K562 (cell line): ENCODE measurements around the gene SLC39A11. TPM values are rescaled to one million over a fixed set of nuclear protein-coding genes. Genes with fewer than 3 reads are reported as not detected.

Experiments
- CREB3 ChIP-seq: fragments of 450-650 bp; conservative IDR thresholded peaks from 2 replicates; pipeline ENCODE4 v1.6.1; 2016; ENCODE audit warnings: missing genetic modification characterization, low read depth, mild to moderate bottlenecking, missing compliant biosample characterization, moderate library complexity
- MBD1 ChIP-seq: fragments of 250-450 bp; sonication (Bioruptor Pico); IDR thresholded peaks from 2 replicates; pipeline ENCODE4 v1.8.0; 2022; ENCODE audit warnings: inconsistent platforms
- MTF1 ChIP-seq: fragments of 250-450 bp; sonication (Bioruptor Pico); IDR thresholded peaks from 2 replicates; pipeline ENCODE4 v1.9.0; 2021; ENCODE audit warnings: moderate library complexity, mild to moderate bottlenecking, inconsistent platforms, borderline replicate concordance
- PTRF ChIP-seq: fragments of 450-650 bp; IDR thresholded peaks from 2 replicates; pipeline ENCODE4 v1.6.1; 2016; ENCODE audit warnings: mild to moderate bottlenecking, missing genetic modification characterization, missing compliant biosample characterization
- RREB1 ChIP-seq: fragments of 250-450 bp; sonication (Bioruptor Pico); IDR thresholded peaks from 2 replicates; pipeline ENCODE4 v1.4.0; 2020
- SNAPC5 ChIP-seq: fragments of 250-450 bp; sonication (Bioruptor Pico); IDR thresholded peaks from 2 replicates; pipeline ENCODE4 v1.8.0; 2021; ENCODE audit warnings: moderate library complexity, mild to moderate bottlenecking, inconsistent platforms
- STAT5B ChIP-seq: fragments of 250-450 bp; sonication (Bioruptor Pico); IDR thresholded peaks from 2 replicates; pipeline ENCODE4 v1.8.0; 2021; ENCODE audit warnings: mild to moderate bottlenecking, inconsistent platforms
- TCF15 ChIP-seq: fragments of 250-450 bp; sonication (Bioruptor Pico); IDR thresholded peaks from 2 replicates; pipeline ENCODE4 v1.8.0; 2022; ENCODE audit warnings: moderate library complexity, mild to moderate bottlenecking, inconsistent platforms
- TEAD1 ChIP-seq, 2 experiments: fragments of 450-650 bp in 1 of 2; sonication (generic) in 1 of 2; formaldehyde crosslinking; IDR thresholded peaks; 2 replicates each; pipeline versions ENCODE4 v1.4.0 to v1.8.0; 2020 to 2022; ENCODE audit warnings: mild to moderate bottlenecking in 2 of 2, missing genetic modification reagents in 1 of 2
- ZBTB9 ChIP-seq: fragments of 450-650 bp; formaldehyde crosslinking; IDR thresholded peaks from 2 replicates; pipeline ENCODE4 v1.4.0; 2020; ENCODE audit warnings: mild to moderate bottlenecking, moderate library complexity
- ZNF239 ChIP-seq: fragments of 250-450 bp; sonication (Bioruptor Pico); IDR thresholded peaks from 2 replicates; pipeline ENCODE4 v1.4.0; 2020; ENCODE audit warnings: mild to moderate bottlenecking
- ZNF354B ChIP-seq: fragments of 250-450 bp; sonication (Bioruptor Pico); IDR thresholded peaks from 2 replicates; pipeline ENCODE4 v1.4.0; 2020
- ZNF395 ChIP-seq: fragments of 200-800 bp; sonication (Bioruptor generic); IDR thresholded peaks from 2 replicates; pipeline ENCODE4 v1.6.1; 2017; ENCODE audit warnings: missing genetic modification characterization, missing compliant biosample characterization
- ZNF445 ChIP-seq: fragments of 250-450 bp; sonication (Bioruptor Pico); IDR thresholded peaks from 2 replicates; pipeline ENCODE4 v1.4.0; 2020; ENCODE audit warnings: low read depth, mild to moderate bottlenecking, moderate library complexity
- polyA plus RNA-seq, 8 experiments: library from polyadenylated mRNA; depleted of rRNA in 4 of 8; stranded (reverse) in 5 of 8; unstranded in 3 of 8; fragments of >200 nt; fragmentation: Nextera tagmentation in 2 of 8; fragmentation: Illumina TruSeq in 1 of 8; extraction: Ambion mirVana in 2 of 8; extraction: Trizol in 1 of 8; gene quantifications; 2 replicates each; pipeline versions ENCODE4 v1.2.1 to v1.2.3, GENCODE V29; 2011 to 2014; ENCODE audit warnings: inconsistent platforms in 1 of 8, missing spikeins in 1 of 8
- total RNA-seq, 7 experiments: library from RNA; depleted of rRNA in 6 of 7; stranded (reverse); fragments of >200 nt in 6 of 7; fragmentation: Illumina TruSeq in 2 of 7; extraction: Trizol in 2 of 7; gene quantifications; 2 replicates each; pipeline versions ENCODE4 v1.2.1 to v1.2.3, GENCODE V29; 2011 to 2021; ENCODE audit warnings: low replicate concordance in 1 of 7

SLC39A11 gene
- total and polyA plus RNA-seq, 9 of the 15 experiments (the other 6 are each of a cell fraction or from before 2014, with no cell fraction given): 10.5 to 26.4 (median 13.4) TPM

- TF ChIP-seq RREB1 (peak; percentile 49; the same call in 1 of the 2 replicates), ZNF239 (CRISPR knock-in tag) (peak; percentile 74), ZNF445 (0 out of 2 replicates have a peak, but pooled peaks have one; percentile 65), MTF1 (CRISPR knock-in tag) (peak; percentile 79; the same call in 1 of the 2 replicates), MBD1 (CRISPR knock-in tag) (peak; percentile 42; the same call in 1 of the 2 replicates), TCF15 (CRISPR knock-in tag) (peak; percentile 86), TEAD1 (CRISPR knock-in tag; IDR thresholded peaks at IDR 0.05) (peak in 1 of 2 experiments; percentile 94; a peak in 2 of 4 replicates), PTRF (tag) (peak; percentile 92), STAT5B (CRISPR knock-in tag) (peak; percentile 60; the same call in 1 of the 2 replicates), ZBTB9 (CRISPR knock-in tag) (peak; percentile 84; the same call in 1 of the 2 replicates), ZNF354B (CRISPR knock-in tag) (peak; percentile 84; the same call in 1 of the 2 replicates), CREB3 (tag) (peak; percentile 98), ZNF395 (CRISPR knock-in tag) (peak; percentile 96), SNAPC5 (CRISPR knock-in tag) (peak; percentile 45; the same call in 1 of the 2 replicates)
Observed at GRCh38 chr17:72761893-72762575, 330.5 kb downstream of the SLC39A11 start (continued).
